Esophagus muscularis mucosa (tissue), 4 donors: ENCODE data around the gene PDIA5. TPM values are rescaled to one million over a fixed set of nuclear protein-coding genes. Genes with fewer than 3 reads are reported as not detected.

Experiments used
- DNase-seq: peaks from one replicate; pipeline ENCODE4 v3.0.0-alpha.2; 2017; ENCODE audit errors: extremely low spot score
- H3K27ac ChIP-seq, 4 donors: fragments of 200-600 bp; sonication (generic); replicated peaks in 1 of 4; 1 replicate in 3 of 4; 2 replicates in 1 of 4; pipeline ENCODE4 v1.5.1; 2016 to 2019; ENCODE audit warnings: mild to moderate bottlenecking in 1 of 4
- H3K27me3 ChIP-seq, 4 donors: fragments of 200-600 bp; sonication (generic); one replicate each; pipeline versions ENCODE4 v1.5.1 to v1.6.0; 2016 to 2019
- H3K36me3 ChIP-seq, 4 donors: fragments of 200-600 bp; sonication (generic); one replicate each; pipeline ENCODE4 v1.5.1; 2016 to 2019
- H3K4me1 ChIP-seq, 4 donors: fragments of 200-600 bp; sonication (generic); one replicate each; pipeline ENCODE4 v1.5.1; 2016 to 2019
- H3K4me3 ChIP-seq, 4 donors: fragments of 200-600 bp; sonication (generic); 1 replicate in 2 of 4; 2 replicates in 2 of 4; pipeline ENCODE4 v1.5.1; 2016 to 2019; ENCODE audit warnings: mild to moderate bottlenecking in 4 of 4, moderate library complexity in 1 of 4
- H3K9me3 ChIP-seq, 4 donors: fragments of 200-600 bp; sonication (generic); 1 replicate in 3 of 4; 2 replicates in 1 of 4; pipeline ENCODE4 v1.5.1; 2016 to 2019
- CTCF ChIP-seq, 3 experiments: fragments of 200-600 bp in 2 of 3; fragments of 450-650 bp in 1 of 3; sonication (generic) in 2 of 3; IDR thresholded peaks; one replicate each; pipeline ENCODE4 v1.5.1; 2017 to 2019; ENCODE audit warnings: antibody characterized with exemption in 3 of 3, mild to moderate bottlenecking in 2 of 3, moderate library complexity in 1 of 3
- EP300 ChIP-seq: sonication (generic); formaldehyde crosslinking; IDR thresholded peaks from one replicate; pipeline ENCODE4 v1.6.1; 2017; ENCODE audit warnings: antibody characterized with exemption
- POLR2A ChIP-seq: fragments of 450-650 bp; IDR thresholded peaks from one replicate; pipeline ENCODE4 v1.6.1; 2017; ENCODE audit warnings: antibody characterized with exemption, moderate library complexity, mild to moderate bottlenecking, low read depth
- POLR2AphosphoS5 ChIP-seq, 2 donors: sonication (generic); formaldehyde crosslinking; IDR thresholded peaks; one replicate each; pipeline ENCODE4 v1.6.1; 2017; ENCODE audit warnings: antibody characterized with exemption in 2 of 2
- WGBS: methylation state at CpG from one replicate; pipeline ENCODE4 v1.1.5; 2018; 5-methylcytosine and 5-hydroxymethylcytosine counted together
- intact Hi-C: fragments of 100-400 bp; cut with DNase I; formaldehyde crosslinking; loops from one replicate; pipeline ENCODE4 v1.15.1; 2023
- total RNA-seq, 4 donors: library from RNA; depleted of rRNA; stranded (reverse); fragments of >200 nt; gene quantifications; one replicate each; pipeline versions ENCODE4 v1.1.0 to v1.2.1, GENCODE V29; 2016

Gene PDIA5
- total RNA-seq, 4 donors from 2014 or later = 12.5 to 16.4 (median 15.1) TPM

- no peak overlapping the region for H3K27ac ChIP-seq
- 93% methylated on average over 6 of the region's 6 CpGs for WGBS
- H3K27me3 ChIP-seq = no peaks in the 10 kb centered on the region
- H3K9me3 ChIP-seq = no peaks in the 10 kb centered on the region
- H3K36me3 ChIP-seq = no peaks in the 10 kb centered on the region
- no peak for DNase-seq
- H3K4me3 ChIP-seq = no peak overlapping the region
- intact Hi-C loops = no loop called here
- H3K4me1 ChIP-seq = no peaks in the 10 kb centered on the region
- no peak for TF ChIP-seq CTCF (IDR thresholded peaks at IDR 0.05)
- no peak for TF ChIP-seq EP300
- no peak for TF ChIP-seq POLR2AphosphoS5 (IDR thresholded peaks at IDR 0.05)
- no peak for TF ChIP-seq POLR2A
These were observed 121.2 kb downstream of the PDIA5 start for GRCh38 chr3:123188058-123188457.

- Histone ChIP-seq H3K4me3 (no peak overlapping the region), H3K9me3 (no peaks in the 10 kb centered on the region), H3K27ac (no peak overlapping the region), H3K27me3 (no peaks in the 10 kb centered on the region), H3K36me3 (no peaks in the 10 kb centered on the region), H3K4me1 (no peaks in the 10 kb centered on the region)
- DNase-seq = no peak
- WGBS = 80% methylated on average over 5 of the region's 5 CpGs
- intact Hi-C loops = loop anchor here (5.0 kb wide), 1 partner anchor 251 kb away; no protein-coding TSS in a partner anchor
- no peak for TF ChIP-seq POLR2AphosphoS5 (IDR thresholded peaks at IDR 0.05)
- TF ChIP-seq POLR2A = no peak
- TF ChIP-seq CTCF (IDR thresholded peaks at IDR 0.05) = no peak
- TF ChIP-seq EP300 = no peak
These were observed 126.8 kb downstream of the PDIA5 start for GRCh38 chr3:123193448-123194101.

- Histone ChIP-seq H3K4me3 (no peak overlapping the region), H3K27ac (no peak overlapping the region), H3K27me3 (no peaks in the 10 kb centered on the region), H3K36me3 (no peaks in the 10 kb centered on the region), H3K4me1 (no peaks in the 10 kb centered on the region), H3K9me3 (no peaks in the 10 kb centered on the region)
- intact Hi-C loops = loop anchor here (5.0 kb wide), 1 partner anchor 252 kb away; no protein-coding TSS in a partner anchor
- WGBS = 29% methylated on average over 7 of the region's 10 CpGs
- DNase-seq = no peak
- no peak for TF ChIP-seq POLR2AphosphoS5 (IDR thresholded peaks at IDR 0.05)
- TF ChIP-seq EP300 = no peak
- TF ChIP-seq POLR2A = no peak
- TF ChIP-seq CTCF (IDR thresholded peaks at IDR 0.05) = peak; percentile 30 to 60 (median 44)
These were observed 127.7 kb downstream of the PDIA5 start for GRCh38 chr3:123194552-123194951.

GRCh38 chr3:123198372-123198771 is 131.5 kb downstream of the PDIA5 start:
- Histone ChIP-seq H3K9me3 (no peaks in the 10 kb centered on the region), H3K27me3 (no peaks in the 10 kb centered on the region), H3K27ac (no peak overlapping the region), H3K4me3 (no peak overlapping the region), H3K36me3 (no peaks in the 10 kb centered on the region), H3K4me1 (peaks cover 5 to 18% (median 16%) of the 10 kb centered on the region in 4 donors)
- no peak for DNase-seq
- intact Hi-C loops = no loop called here
- no peak for TF ChIP-seq POLR2AphosphoS5 (IDR thresholded peaks at IDR 0.05)
- no peak for TF ChIP-seq EP300
- WGBS = 94% methylated on average over 1 of the region's 1 CpG

GRCh38 chr3:123201223-123201556 is 134.4 kb downstream of the PDIA5 start:
- Histone ChIP-seq H3K4me1 (peaks cover 5 to 22% (median 16%) of the 10 kb centered on the region in 4 donors), H3K27me3 (no peaks in the 10 kb centered on the region), H3K4me3 (peak overlapping the region; percentile 66 to 92 (median 91)), H3K9me3 (no peaks in the 10 kb centered on the region), H3K36me3 (no peaks in the 10 kb centered on the region), H3K27ac (peak overlapping the region; percentile 62 to 91 (median 85))
- no peak for DNase-seq
- intact Hi-C loops = loop anchor here (10.0 kb wide), 1 partner anchor 136 kb away; the partner anchor contains the start of gene PDIA5
- TF ChIP-seq CTCF (IDR thresholded peaks at IDR 0.05) (no peak), EP300 (no peak), POLR2AphosphoS5 (IDR thresholded peaks at IDR 0.05) (no peak), POLR2A (no peak)
- 5% methylated on average over 6 of the region's 6 CpGs for WGBS
